Measurements from ENCODE around the gene SOX6.

The SOX6 gene

DNA sequence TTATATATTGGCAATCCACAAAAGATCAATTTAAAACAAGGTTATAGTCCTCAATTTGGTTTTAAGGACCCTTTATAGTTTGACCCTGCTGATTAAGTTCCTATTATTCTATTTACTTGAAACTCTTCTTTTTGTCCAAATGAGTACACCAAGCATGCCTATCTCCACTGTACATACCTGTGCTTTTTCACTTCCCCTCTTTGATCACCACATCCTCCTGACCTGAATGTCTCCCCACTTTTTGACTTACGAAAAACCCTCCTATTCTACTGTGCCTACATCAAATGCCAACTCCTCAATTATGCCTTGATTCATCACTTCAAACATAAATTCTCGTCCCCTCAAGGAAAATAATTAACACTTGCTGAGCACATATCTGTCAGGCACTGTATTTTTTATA is 113.5 kb downstream of the SOX6 start:
- H3K4me2 ChIP-seq (ENCODE audit: low read depth, low read length, poor library complexity, severe bottlenecking): no peak overlapping the region
- H4K20me1 ChIP-seq (ENCODE audit: insufficient read depth, low read length, poor library complexity, severe bottlenecking): no peaks in the 10 kb centered on the region
- H3F3A ChIP-seq (ENCODE audit: low read depth): no peaks in the 10 kb centered on the region
- H3K79me2 ChIP-seq (ENCODE audit: insufficient read depth, low read length): no peaks in the 10 kb centered on the region
- H3K36me3 ChIP-seq (ENCODE audit: insufficient read depth, low read length): no peaks in the 10 kb centered on the region
- H3K4me1 ChIP-seq (ENCODE audit: insufficient read depth, low read length, poor library complexity, severe bottlenecking): no peaks in the 10 kb centered on the region
- no peaks in the 10 kb centered on the region for H3K9me2 ChIP-seq (replicated peaks; ENCODE audit: low read depth, low read length)
- H3K9ac ChIP-seq (ENCODE audit: low read depth, low read length, poor library complexity, severe bottlenecking): no peak overlapping the region
- no peak overlapping the region for H3K4me3 ChIP-seq (ENCODE audit: low read length, poor library complexity, severe bottlenecking)
- H3K27me3 ChIP-seq (ENCODE audit: insufficient read depth, low read length, poor library complexity, severe bottlenecking): no peaks in the 10 kb centered on the region
- H2AFZ ChIP-seq (ENCODE audit: low read length): no peak overlapping the region
- no peaks in the 10 kb centered on the region for H3K9me3 ChIP-seq (ENCODE audit: insufficient read depth, low read depth, low read length)
- TF ChIP-seq EZH2phosphoT487 (IDR thresholded peaks at IDR 0.05; ENCODE audit: borderline replicate concordance): no peak
- TF ChIP-seq, protein P1, sequence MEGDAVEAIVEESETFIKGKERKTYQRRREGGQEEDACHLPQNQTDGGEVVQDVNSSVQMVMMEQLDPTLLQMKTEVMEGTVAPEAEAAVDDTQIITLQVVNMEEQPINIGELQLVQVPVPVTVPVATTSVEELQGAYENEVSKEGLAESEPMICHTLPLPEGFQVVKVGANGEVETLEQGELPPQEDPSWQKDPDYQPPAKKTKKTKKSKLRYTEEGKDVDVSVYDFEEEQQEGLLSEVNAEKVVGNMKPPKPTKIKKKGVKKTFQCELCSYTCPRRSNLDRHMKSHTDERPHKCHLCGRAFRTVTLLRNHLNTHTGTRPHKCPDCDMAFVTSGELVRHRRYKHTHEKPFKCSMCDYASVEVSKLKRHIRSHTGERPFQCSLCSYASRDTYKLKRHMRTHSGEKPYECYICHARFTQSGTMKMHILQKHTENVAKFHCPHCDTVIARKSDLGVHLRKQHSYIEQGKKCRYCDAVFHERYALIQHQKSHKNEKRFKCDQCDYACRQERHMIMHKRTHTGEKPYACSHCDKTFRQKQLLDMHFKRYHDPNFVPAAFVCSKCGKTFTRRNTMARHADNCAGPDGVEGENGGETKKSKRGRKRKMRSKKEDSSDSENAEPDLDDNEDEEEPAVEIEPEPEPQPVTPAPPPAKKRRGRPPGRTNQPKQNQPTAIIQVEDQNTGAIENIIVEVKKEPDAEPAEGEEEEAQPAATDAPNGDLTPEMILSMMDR (conservative IDR thresholded peaks at IDR 0.05; ENCODE audit: low read length): no peak

DNA sequence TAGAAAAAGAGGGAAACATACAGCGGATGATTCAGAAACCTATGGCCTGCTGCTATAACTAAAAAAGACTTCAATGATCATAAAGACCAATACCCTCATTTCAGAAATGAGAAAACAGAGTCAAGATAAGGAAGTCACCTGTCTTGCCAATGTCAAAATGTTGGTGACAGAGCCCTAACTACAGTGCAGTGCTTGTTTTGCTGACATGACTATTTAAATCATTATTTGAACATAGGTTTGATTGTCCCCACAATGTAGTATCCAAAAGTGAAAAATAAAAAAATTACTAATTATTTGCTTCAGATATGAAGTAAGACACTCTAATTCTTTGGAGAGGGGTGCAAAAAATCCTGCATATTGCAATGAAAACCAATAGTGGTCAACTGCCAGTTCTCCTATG is 115.7 kb downstream of the SOX6 start:
- H3K79me2 ChIP-seq (ENCODE audit: insufficient read depth, low read length): no peaks in the 10 kb centered on the region
- H3K9me3 ChIP-seq (ENCODE audit: insufficient read depth, low read depth, low read length): no peaks in the 10 kb centered on the region
- H3K9me2 ChIP-seq (replicated peaks; ENCODE audit: low read depth, low read length): no peaks in the 10 kb centered on the region
- no peaks in the 10 kb centered on the region for H3K27me3 ChIP-seq (ENCODE audit: insufficient read depth, low read length, poor library complexity, severe bottlenecking)
- H4K20me1 ChIP-seq (ENCODE audit: insufficient read depth, low read length, poor library complexity, severe bottlenecking): no peaks in the 10 kb centered on the region
- no peaks in the 10 kb centered on the region for H3K36me3 ChIP-seq (ENCODE audit: insufficient read depth, low read length)
- H3K4me3 ChIP-seq (ENCODE audit: low read length, poor library complexity, severe bottlenecking): no peak overlapping the region
- no peak for TF ChIP-seq EZH2phosphoT487 (IDR thresholded peaks at IDR 0.05; ENCODE audit: borderline replicate concordance)
- TF ChIP-seq, protein P1 (conservative IDR thresholded peaks at IDR 0.05; ENCODE audit: low read length): no peak
- H2AFZ ChIP-seq (ENCODE audit: low read length): no peak overlapping the region
- H3F3A ChIP-seq (ENCODE audit: low read depth): no peaks in the 10 kb centered on the region
- no peaks in the 10 kb centered on the region for H3K4me1 ChIP-seq (ENCODE audit: insufficient read depth, low read length, poor library complexity, severe bottlenecking)
- no peak overlapping the region for H3K4me2 ChIP-seq (ENCODE audit: low read depth, low read length, poor library complexity, severe bottlenecking)
- no peak overlapping the region for H3K9ac ChIP-seq (ENCODE audit: low read depth, low read length, poor library complexity, severe bottlenecking)

DNA sequence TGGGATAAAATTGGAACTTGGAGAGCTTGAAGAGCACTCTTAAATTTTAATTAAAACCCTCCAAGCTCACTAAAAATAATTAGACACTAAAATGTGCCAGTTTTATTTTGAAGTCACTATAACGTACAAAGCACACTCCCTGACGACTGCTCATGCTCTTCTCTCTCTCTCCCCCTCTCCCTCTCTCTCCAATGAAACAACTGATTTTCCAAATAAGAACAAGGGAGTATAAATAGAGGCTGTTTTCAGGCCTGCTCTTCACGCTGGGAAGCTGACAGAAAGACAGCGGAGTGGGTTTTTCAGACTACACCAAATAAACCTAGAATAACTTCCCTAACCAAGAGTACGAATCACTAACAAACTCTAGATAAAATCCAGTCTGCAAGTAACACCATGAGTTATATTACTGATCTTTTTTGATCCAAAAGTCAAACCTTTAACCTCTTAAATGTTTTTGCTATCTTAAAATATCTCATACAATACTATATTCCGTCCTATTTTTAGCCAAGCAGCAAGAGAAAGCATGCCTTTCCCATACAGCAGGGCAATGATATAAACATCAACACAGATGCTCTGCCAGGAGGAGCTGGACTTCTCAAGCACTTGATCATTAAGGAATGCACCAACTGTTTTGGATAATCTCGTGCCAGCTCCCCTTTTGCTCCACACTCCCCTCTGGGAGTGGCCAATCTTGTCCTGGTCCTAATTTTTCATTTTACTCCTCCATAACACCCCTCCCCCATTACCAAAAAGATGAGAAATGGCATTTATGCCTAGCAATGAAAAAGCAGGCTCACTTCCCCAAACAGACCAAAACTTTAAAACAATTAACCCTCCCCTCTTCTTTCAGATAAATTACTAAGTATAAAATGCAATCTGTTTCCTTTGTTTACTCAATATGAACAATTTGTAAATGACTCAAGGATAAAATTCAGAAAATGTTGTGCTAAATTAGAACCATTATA is 116.9 kb downstream of the SOX6 start:
- H3F3A ChIP-seq (ENCODE audit: low read depth): no peaks in the 10 kb centered on the region
- H3K36me3 ChIP-seq (ENCODE audit: insufficient read depth, low read length): no peaks in the 10 kb centered on the region
- no peaks in the 10 kb centered on the region for H3K9me2 ChIP-seq (replicated peaks; ENCODE audit: low read depth, low read length)
- no peaks in the 10 kb centered on the region for H4K20me1 ChIP-seq (ENCODE audit: insufficient read depth, low read length, poor library complexity, severe bottlenecking)
- no peaks in the 10 kb centered on the region for H3K9me3 ChIP-seq (ENCODE audit: insufficient read depth, low read depth, low read length)
- TF ChIP-seq, protein P1 (conservative IDR thresholded peaks at IDR 0.05; ENCODE audit: low read length): no peak
- no peak for TF ChIP-seq EZH2phosphoT487 (IDR thresholded peaks at IDR 0.05; ENCODE audit: borderline replicate concordance)
- no peaks in the 10 kb centered on the region for H3K79me2 ChIP-seq (ENCODE audit: insufficient read depth, low read length)
- no peak overlapping the region for H2AFZ ChIP-seq (ENCODE audit: low read length)
- H3K27me3 ChIP-seq (ENCODE audit: insufficient read depth, low read length, poor library complexity, severe bottlenecking): no peaks in the 10 kb centered on the region
- no peak overlapping the region for H3K4me3 ChIP-seq (ENCODE audit: low read length, poor library complexity, severe bottlenecking)
- H3K9ac ChIP-seq (ENCODE audit: low read depth, low read length, poor library complexity, severe bottlenecking): no peak overlapping the region
- H3K4me2 ChIP-seq (ENCODE audit: low read depth, low read length, poor library complexity, severe bottlenecking): no peak overlapping the region
- no peaks in the 10 kb centered on the region for H3K4me1 ChIP-seq (ENCODE audit: insufficient read depth, low read length, poor library complexity, severe bottlenecking)

All from Loucy (cell line).